PC-3 (cell line): ENCODE data around the gene RGL3.

Experiments
- CTCF ChIP-seq: fragments of 300-600 bp; sonication (generic); conservative IDR thresholded peaks from 2 replicates; pipeline ENCODE4 v1.5.1; 2017; ENCODE audit warnings: antibody characterized with exemption, low read depth, mild to moderate bottlenecking, low read length
- EZH2 ChIP-seq: fragments of 300-600 bp; sonication (generic); IDR thresholded peaks from one replicate; pipeline ENCODE4 v1.6.1; 2017; ENCODE audit warnings: antibody characterized with exemption, mild to moderate bottlenecking, low read length; ENCODE audit not compliant: unreplicated experiment

GRCh38 chr19:11423791-11424181, 4.7 kb upstream of the RGL3 start:
- TF ChIP-seq EZH2 (no peak), CTCF (no peak)
